ENCODE measurements around the gene NDUFS2.

The NDUFS2 gene

GRCh38 chr1:161200992-161201835 lies 953 bp upstream of the NDUFS2 start:
- H3K4me3 ChIP-seq (ENCODE audit: control insufficient read depth, low read depth, low read length), result peak overlapping the region; percentile 98
- peak; percentile 97 for DNase-seq (ENCODE audit: low read depth)
- TF ChIP-seq CTCF (conservative IDR thresholded peaks at IDR 0.05; ENCODE audit: control insufficient read depth, insufficient read depth, low read depth, low read length), result no peak

GRCh38 chr1:161206411-161207140 lies 4.4 kb downstream of the NDUFS2 start:
- peak; percentile 83 for DNase-seq (ENCODE audit: low read depth)
- TF ChIP-seq CTCF (conservative IDR thresholded peaks at IDR 0.05; ENCODE audit: control insufficient read depth, insufficient read depth, low read depth, low read length), result no peak
- no peak overlapping the region for H3K4me3 ChIP-seq (ENCODE audit: control insufficient read depth, low read depth, low read length)

- peak; percentile 89 for DNase-seq (ENCODE audit: low read depth)
- no peak for TF ChIP-seq CTCF (conservative IDR thresholded peaks at IDR 0.05; ENCODE audit: control insufficient read depth, insufficient read depth, low read depth, low read length)
- H3K4me3 ChIP-seq (ENCODE audit: control insufficient read depth, low read depth, low read length), result no peak overlapping the region
Observed at GRCh38 chr1:161207173-161207572, 5.0 kb downstream of the NDUFS2 start.

- H3K4me3 ChIP-seq (ENCODE audit: control insufficient read depth, low read depth, low read length), result no peak overlapping the region
Observed at GRCh38 chr1:161209790-161210409, 7.7 kb downstream of the NDUFS2 start.

GRCh38 chr1:161214369-161214768 lies 12.2 kb downstream of the NDUFS2 start:
- DNase-seq (ENCODE audit: low read depth), result no peak
- TF ChIP-seq CTCF (conservative IDR thresholded peaks at IDR 0.05; ENCODE audit: control insufficient read depth, insufficient read depth, low read depth, low read length), result no peak
- no peak overlapping the region for H3K4me3 ChIP-seq (ENCODE audit: control insufficient read depth, low read depth, low read length)

More at GRCh38 chr1:161209790-161210409, 7.7 kb downstream of the NDUFS2 start:
- peak; percentile 92 for TF ChIP-seq CTCF (conservative IDR thresholded peaks at IDR 0.05; ENCODE audit: control insufficient read depth, insufficient read depth, low read depth, low read length)
- peak; percentile 75 for DNase-seq (ENCODE audit: low read depth)

- no peak within 1 kb of the TSS for H3K4me3 ChIP-seq (ENCODE audit: control insufficient read depth, low read depth, low read length)
- no peak for DNase-seq (ENCODE audit: low read depth)
- no peak for TF ChIP-seq CTCF (conservative IDR thresholded peaks at IDR 0.05; ENCODE audit: control insufficient read depth, insufficient read depth, low read depth, low read length)
Observed at GRCh38 chr1:161215076-161215475, 12.9 kb downstream of the NDUFS2 start, which contains the start of gene FCER1G. Gene FCER1G, plus strand, starts transcription at chr1:161215295. Its CDS starts 27 bp downstream, at chr1:161215322.

Data from fibroblast of mammary gland (primary cell).